B cell (primary cell): Measurements from ENCODE around the gene MAN2A2. TPM values are rescaled to one million over a fixed set of nuclear protein-coding genes. Genes with fewer than 3 reads are reported as not detected.

ENCODE experiments used
- ATAC-seq: fragments of 200-7000 bp; cut with Tn5 transposase; one replicate; pipeline ENCODE4 v1.10.0; 2021; ENCODE audit warnings: low read depth, mild to moderate bottlenecking, moderate number of reproducible peaks, moderate library complexity
- CTCF ChIA-PET: fragments of 350-600 bp; sonication (Branson Sonifier 250); formaldehyde crosslinking; loops from one replicate; lab custom pipeline; 2021; ENCODE audit warnings: antibody characterized with exemption, inconsistent platforms; lab: Charles Lee
- POLR2A ChIA-PET: fragments of 350-600 bp; sonication (Branson Sonifier 250); formaldehyde crosslinking; loops from one replicate; lab custom pipeline; 2021; ENCODE audit warnings: antibody characterized with exemption; lab: Charles Lee
- DNase-seq: peaks from one replicate; pipeline ENCODE4 v3.0.0; 2013
- H2AFZ ChIP-seq: 2 replicates; pipeline ENCODE4 v1.6.1; 2012; ENCODE audit warnings: mild to moderate bottlenecking, low read depth, low read length; ENCODE audit not compliant: insufficient read depth, poor library complexity, severe bottlenecking
- H3K27ac ChIP-seq, 2 donors: 1 replicate in 1 of 2; 2 replicates in 1 of 2; pipeline ENCODE4 v1.5.1; 2012 to 2013; ENCODE audit warnings: low read length in 2 of 2, mild to moderate bottlenecking in 2 of 2, moderate library complexity in 1 of 2
- H3K27me3 ChIP-seq, 4 experiments: fragments of 200-600 bp in 1 of 4; sonication (generic) in 1 of 4; replicated peaks in 1 of 4; 1 replicate in 2 of 4; 2 replicates in 2 of 4; pipeline versions ENCODE4 v1.6.1 to v1.7.0; 2013 to 2016; ENCODE audit warnings: low read length in 3 of 4, mild to moderate bottlenecking in 2 of 4, mixed read lengths in 1 of 4, moderate library complexity in 1 of 4; ENCODE audit not compliant: insufficient read depth in 4 of 4, control insufficient read depth in 3 of 4; ENCODE audit errors: control extremely low read depth in 1 of 4
- H3K36me3 ChIP-seq, 2 experiments: replicated peaks in 1 of 2; 1 replicate in 1 of 2; 2 replicates in 1 of 2; pipeline versions ENCODE4 v1.6.1 to v1.7.1; 2013; ENCODE audit warnings: low read length in 1 of 2; ENCODE audit not compliant: insufficient read depth in 2 of 2, control insufficient read depth in 1 of 2; ENCODE audit errors: control extremely low read depth in 1 of 2, extremely low read depth in 1 of 2
- H3K4me1 ChIP-seq, 2 donors: fragments of 200-600 bp in 1 of 2; sonication (generic) in 1 of 2; 1 replicate in 1 of 2; 2 replicates in 1 of 2; pipeline versions ENCODE4 v1.5.1 to v1.6.1; 2013 to 2017; ENCODE audit warnings: low read length in 2 of 2; ENCODE audit not compliant: control insufficient read depth in 2 of 2, insufficient read depth in 2 of 2
- H3K4me2 ChIP-seq: replicated peaks from 2 replicates; pipeline ENCODE3; 2012; ENCODE audit warnings: mild to moderate bottlenecking, low read depth, low read length; ENCODE audit not compliant: poor library complexity, severe bottlenecking
- H3K4me3 ChIP-seq, 5 experiments: fragments of 200-600 bp in 1 of 5; sonication (generic) in 1 of 5; 1 replicate in 3 of 5; 2 replicates in 2 of 5; pipeline versions ENCODE4 v1.5.1 to v1.7.0; 2011 to 2016; ENCODE audit warnings: low read length in 4 of 5, mild to moderate bottlenecking in 4 of 5, low read depth in 2 of 5, control low read depth in 1 of 5, moderate library complexity in 1 of 5; ENCODE audit not compliant: insufficient read depth in 1 of 5; ENCODE audit errors: control extremely low read depth in 1 of 5, extremely low read depth in 1 of 5
- H3K79me2 ChIP-seq: fragments of 200-600 bp; sonication (generic); one replicate; pipeline ENCODE4 v1.6.0; 2016; ENCODE audit warnings: low read length; ENCODE audit not compliant: control insufficient read depth, insufficient read depth
- H3K9ac ChIP-seq: fragments of 200-600 bp; sonication (generic); 2 replicates; pipeline ENCODE4 v1.6.1; 2017; ENCODE audit warnings: mild to moderate bottlenecking, low read length, moderate library complexity
- H3K9me3 ChIP-seq, 3 donors: one replicate each; pipeline versions ENCODE4 v1.6.1 to v1.7.1; 2013; ENCODE audit warnings: low read length in 2 of 3; ENCODE audit not compliant: control insufficient read depth in 2 of 3, insufficient read depth in 1 of 3; ENCODE audit errors: control extremely low read depth in 1 of 3
- H4K20me1 ChIP-seq: 2 replicates; pipeline ENCODE4 v1.6.0; 2012; ENCODE audit warnings: mild to moderate bottlenecking, low read length; ENCODE audit not compliant: insufficient read depth, control insufficient read depth, poor library complexity, severe bottlenecking
- H3K27ac Mint-ChIP-seq: one replicate; pipeline ENCODE4 v1.8.0; 2021; ENCODE audit warnings: mixed read lengths
- H3K27me3 Mint-ChIP-seq: one replicate; pipeline ENCODE4 v1.8.0; 2021; ENCODE audit warnings: mixed read lengths
- H3K4me1 Mint-ChIP-seq: one replicate; pipeline ENCODE4 v1.8.0; 2021; ENCODE audit warnings: mixed read lengths
- H3K4me3 Mint-ChIP-seq: one replicate; pipeline ENCODE4 v1.8.0; 2021; ENCODE audit warnings: mixed read lengths
- H3K9me3 Mint-ChIP-seq: one replicate; pipeline ENCODE4 v1.8.0; 2022; ENCODE audit warnings: mixed read lengths; ENCODE audit not compliant: insufficient read depth
- EZH2 ChIP-seq: IDR thresholded peaks from 2 replicates; pipeline ENCODE4 v1.6.1; 2012; ENCODE audit warnings: borderline replicate concordance, low read depth, mild to moderate bottlenecking, moderate library complexity, low read length; ENCODE audit not compliant: insufficient read depth, poor library complexity, severe bottlenecking
- WGBS: methylation state at CpG from one replicate; pipeline ENCODE4 v1.1.5; 2013; ENCODE audit warnings: missing lambda C conversion rate; ENCODE audit not compliant: insufficient coverage; 5-methylcytosine and 5-hydroxymethylcytosine counted together
- intact Hi-C: fragments of 100-400 bp; cut with micrococcal nuclease; formaldehyde crosslinking; loops from one replicate; pipeline ENCODE4 v1.10.0; 2022
- polyA plus RNA-seq: library from polyadenylated mRNA; depleted of rRNA; stranded (reverse); fragments of >200 nt; gene quantifications from 2 replicates; pipeline ENCODE4 v1.2.3, GENCODE V29; 2012
- total RNA-seq, 2 donors: library from RNA; stranded (reverse); fragments of 120-200 nt in 1 of 2; gene quantifications; 1 replicate in 1 of 2; 2 replicates in 1 of 2; pipeline versions ENCODE4 v1.2.3 to v1.2.4, GENCODE V29; 2013 to 2022
- TF ChIP-seq, protein P1 (sequence below): fragments of 200-600 bp; IDR thresholded peaks from one replicate; pipeline ENCODE4 v1.8.0; 2022; ENCODE audit warnings: antibody characterized with exemption, mild to moderate bottlenecking

The MAN2A2 gene
- total and polyA plus RNA-seq, 2 donors (not counting 1 experiment from before 2014, with no cell fraction given) = 180 to 234 TPM

DNA sequence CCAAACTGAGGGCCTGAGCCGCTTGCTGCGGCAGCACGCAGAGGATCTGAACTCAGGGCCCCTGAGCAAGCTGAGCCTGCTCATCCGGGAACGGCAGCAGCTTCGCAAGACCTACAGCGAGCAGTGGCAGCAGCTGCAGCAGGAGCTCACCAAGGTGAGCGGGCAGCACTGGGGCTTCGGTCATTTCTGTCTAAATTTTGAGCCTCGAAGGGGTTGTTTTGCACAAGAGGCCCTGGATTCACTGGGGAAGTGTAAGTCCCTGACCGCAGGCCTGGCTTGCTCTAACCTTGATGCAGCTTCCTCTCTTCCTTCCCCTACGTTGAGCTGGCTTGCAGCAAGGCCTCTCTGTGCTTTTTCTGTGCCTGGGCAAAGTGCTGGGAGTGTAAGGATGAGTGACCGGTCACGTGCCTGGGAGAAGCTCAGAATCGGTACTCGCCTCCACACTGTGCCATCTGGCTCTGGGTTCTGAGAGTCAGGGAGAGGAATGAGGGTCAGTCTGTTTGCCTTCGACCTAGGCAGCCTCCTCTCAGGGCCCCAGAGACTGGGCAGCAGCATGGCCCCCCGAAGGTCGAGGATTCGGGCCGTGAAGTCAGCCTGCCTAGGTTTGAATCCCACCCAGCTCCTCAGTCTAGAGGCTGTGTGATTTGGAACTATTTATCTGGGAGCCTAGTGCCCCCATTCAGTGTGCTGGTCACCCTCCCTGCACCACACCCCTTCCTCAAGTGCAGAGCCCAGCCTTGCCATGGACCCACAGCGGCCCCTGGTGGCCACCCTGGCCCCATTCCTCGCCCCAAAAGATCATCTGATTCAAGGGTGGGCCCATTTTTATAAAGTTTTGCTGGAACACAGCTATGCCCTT, 17.4 kb upstream of the MAN2A2 start:
- Mint-ChIP-seq H3K4me3 (peak overlapping the region; percentile 80), H3K4me1 (peaks cover 22% of the 10 kb centered on the region), H3K9me3 (no peaks in the 10 kb centered on the region), H3K27ac (peak overlapping the region; percentile 88), H3K27me3 (no peaks in the 10 kb centered on the region)
- Histone ChIP-seq H2AFZ (peak overlapping the region; percentile 93), H3K4me3 (peak overlapping the region; percentile 16 to 61 (median 51)), H3K36me3 (peaks cover 0 to 32% of the 10 kb centered on the region in 2 experiments), H4K20me1 (peaks cover 12% of the 10 kb centered on the region), H3K4me2 (peak overlapping the region; percentile 94), H3K79me2 (peaks cover 27% of the 10 kb centered on the region), H3K27me3 (no peaks in the 10 kb centered on the region), H3K4me1 (peaks cover 25 to 32% of the 10 kb centered on the region in 2 donors), H3K9me3 (no peaks in the 10 kb centered on the region), H3K9ac (peak overlapping the region; percentile 70), H3K27ac (peak overlapping the region; percentile 1 to 75)
- ChIA-PET POLR2A (interaction anchor here (0.5 to 2.1 kb wide), 14 partner anchors 14 to 244 kb away, joined by 3 to 11 read pairs (median 5); partner anchors contain the start of genes BLM, HDDC3 and MAN2A2), CTCF (interaction anchor here (0.6 to 4.7 kb wide), 96 partner anchors 10 to 600 kb away, joined by 3 to 158 read pairs (median 5); partner anchors contain the start of genes BLM, FURIN, HDDC3 and MAN2A2)
- ATAC-seq (peak; percentile 67), DNase-seq (peak; percentile 87)
- intact Hi-C loops = loop anchor here (1.0 to 5.0 kb wide), 10 partner anchors 33 to 565 kb away; partner anchors contain the start of gene BLM
- WGBS = 9% methylated on average over 20 of the region's 23 CpGs
- no peak for TF ChIP-seq EZH2
- TF ChIP-seq, protein P1, sequence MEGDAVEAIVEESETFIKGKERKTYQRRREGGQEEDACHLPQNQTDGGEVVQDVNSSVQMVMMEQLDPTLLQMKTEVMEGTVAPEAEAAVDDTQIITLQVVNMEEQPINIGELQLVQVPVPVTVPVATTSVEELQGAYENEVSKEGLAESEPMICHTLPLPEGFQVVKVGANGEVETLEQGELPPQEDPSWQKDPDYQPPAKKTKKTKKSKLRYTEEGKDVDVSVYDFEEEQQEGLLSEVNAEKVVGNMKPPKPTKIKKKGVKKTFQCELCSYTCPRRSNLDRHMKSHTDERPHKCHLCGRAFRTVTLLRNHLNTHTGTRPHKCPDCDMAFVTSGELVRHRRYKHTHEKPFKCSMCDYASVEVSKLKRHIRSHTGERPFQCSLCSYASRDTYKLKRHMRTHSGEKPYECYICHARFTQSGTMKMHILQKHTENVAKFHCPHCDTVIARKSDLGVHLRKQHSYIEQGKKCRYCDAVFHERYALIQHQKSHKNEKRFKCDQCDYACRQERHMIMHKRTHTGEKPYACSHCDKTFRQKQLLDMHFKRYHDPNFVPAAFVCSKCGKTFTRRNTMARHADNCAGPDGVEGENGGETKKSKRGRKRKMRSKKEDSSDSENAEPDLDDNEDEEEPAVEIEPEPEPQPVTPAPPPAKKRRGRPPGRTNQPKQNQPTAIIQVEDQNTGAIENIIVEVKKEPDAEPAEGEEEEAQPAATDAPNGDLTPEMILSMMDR = peak; percentile 99
